Islet precursor cell (in vitro differentiated cells): ENCODE measurements around the gene RAB6C.
"Not testable (repeated sequence)": the region's sequence is repeated elsewhere in the genome, so short reads cannot be mapped to it uniquely, and the experiment has no call there.

Experiments used
- DNase-seq: peaks from one replicate; pipeline ENCODE4 v3.0.0-alpha.2; 2018

The RAB6C gene

GRCh38 chr2:129979629-129980155 lies at the start of gene RAB6C:
TSS of gene RAB6C (plus strand) at chr2:129979666. CDS start at chr2:129980116, 450 bp downstream.
- peak; percentile 83 for DNase-seq

GRCh38 chr2:129930451-129930850 lies 49.0 kb upstream of the RAB6C start:
- DNase-seq, result no peak

GRCh38 chr2:129933387-129933786 lies 46.1 kb upstream of the RAB6C start:
- peak; percentile 81 for DNase-seq

- DNase-seq, result peak; percentile 67
Observed at GRCh38 chr2:129934044-129934822, 45.2 kb upstream of the RAB6C start.

- DNase-seq, result peak; percentile 74
Observed at GRCh38 chr2:129935118-129935517, 44.3 kb upstream of the RAB6C start.

GRCh38 chr2:129936334-129936934 lies 43.0 kb upstream of the RAB6C start:
- DNase-seq, result peak; percentile 79

- DNase-seq, result peak; percentile 62
Observed at GRCh38 chr2:129938850-129939471, 40.5 kb upstream of the RAB6C start.

- DNase-seq, result not testable (repeated sequence)
Observed at GRCh38 chr2:129943456-129943855, 36.0 kb upstream of the RAB6C start.

- DNase-seq, result no peak
Observed at GRCh38 chr2:129945557-129945956, 33.9 kb upstream of the RAB6C start.

- DNase-seq, result not testable (repeated sequence)
Observed at GRCh38 chr2:129947712-129948111, 31.8 kb upstream of the RAB6C start.

GRCh38 chr2:129956171-129956570 lies 23.3 kb upstream of the RAB6C start:
- not testable (repeated sequence) for DNase-seq

- peak; percentile 93 for DNase-seq
Observed at GRCh38 chr2:129957891-129958290, 21.6 kb upstream of the RAB6C start.

- DNase-seq, result not testable (repeated sequence)
Observed at GRCh38 chr2:129958736-129959135, 20.7 kb upstream of the RAB6C start.

GRCh38 chr2:129968605-129969004 lies 10.9 kb upstream of the RAB6C start:
- not testable (repeated sequence) for DNase-seq

- DNase-seq, result peak; percentile 57
Observed at GRCh38 chr2:129975016-129975774, 4.3 kb upstream of the RAB6C start.

- DNase-seq, result peak; percentile 67
Observed at GRCh38 chr2:129976969-129977368, 2.5 kb upstream of the RAB6C start.

- no peak for DNase-seq
Observed at GRCh38 chr2:129977986-129978385, 1.5 kb upstream of the RAB6C start.

GRCh38 chr2:129980246-129980645 lies 780 bp downstream of the RAB6C start:
- not testable (repeated sequence) for DNase-seq

GRCh38 chr2:129981689-129982088 lies 2.2 kb downstream of the RAB6C start:
- not testable (repeated sequence) for DNase-seq

- no peak for DNase-seq
Observed at GRCh38 chr2:129984426-129984825, 5.0 kb downstream of the RAB6C start.

- DNase-seq, result not testable (repeated sequence)
Observed at GRCh38 chr2:129992415-129993006, 13.0 kb downstream of the RAB6C start.

GRCh38 chr2:129993151-129993550 lies 13.7 kb downstream of the RAB6C start:
- DNase-seq, result not testable (repeated sequence)
